Measurements from ENCODE around the gene IKZF1. TPM values are rescaled to one million over a fixed set of nuclear protein-coding genes. Genes with fewer than 3 reads are reported as not detected.

The IKZF1 gene
- polyA plus RNA-seq, 2 of the 4 experiments (the other 2 are of a cell fraction), result not detected

GRCh38 chr7:50422858-50423257 lies 118.3 kb downstream of the IKZF1 start:
- Histone ChIP-seq H3K4me1 (no peaks in the 10 kb centered on the region), H3K27ac (no peak overlapping the region), H3K4me2 (no peak overlapping the region), H3K9me3 (no peaks in the 10 kb centered on the region), H3K4me3 (no peak overlapping the region)
- TF ChIP-seq RFX5 (IDR thresholded peaks at IDR 0.05) (no peak), KDM1A (IDR thresholded peaks at IDR 0.05; ENCODE audit: low read depth) (no peak), MAZ (IDR thresholded peaks at IDR 0.05; ENCODE audit: borderline replicate concordance, low read depth, low read length) (no peak), POLR2AphosphoS2 (conservative IDR thresholded peaks at IDR 0.05; ENCODE audit: low read length) (no peak), FOXS1 (CRISPR knock-in tag; IDR thresholded peaks at IDR 0.05) (no peak), BCL3 (IDR thresholded peaks at IDR 0.05) (no peak), ATOH8 (CRISPR knock-in tag; IDR thresholded peaks at IDR 0.05; ENCODE audit: low read depth) (no peak), ZNF302 (CRISPR knock-in tag; IDR thresholded peaks at IDR 0.05) (no peak), ZSCAN20 (CRISPR knock-in tag; IDR thresholded peaks at IDR 0.05) (no peak), FOSL2 (IDR thresholded peaks at IDR 0.05) (no peak), FOSL2 (CRISPR knock-in tag; IDR thresholded peaks at IDR 0.05) (no peak), RNF2 (IDR thresholded peaks at IDR 0.05; ENCODE audit: borderline replicate concordance, low read depth) (no peak), HMGXB4 (CRISPR knock-in tag; IDR thresholded peaks at IDR 0.05; ENCODE audit: borderline replicate concordance) (no peak), REST (IDR thresholded peaks at IDR 0.05) (no peak), HEYL (CRISPR knock-in tag; IDR thresholded peaks at IDR 0.05) (no peak), HDAC2 (IDR thresholded peaks at IDR 0.05) (no peak), ESRRA (IDR thresholded peaks at IDR 0.05; ENCODE audit: borderline replicate concordance, low read length) (no peak), E2F6 (IDR thresholded peaks at IDR 0.05; ENCODE audit: borderline replicate concordance, low read depth) (no peak)
- TF ChIP-seq, protein P1, sequence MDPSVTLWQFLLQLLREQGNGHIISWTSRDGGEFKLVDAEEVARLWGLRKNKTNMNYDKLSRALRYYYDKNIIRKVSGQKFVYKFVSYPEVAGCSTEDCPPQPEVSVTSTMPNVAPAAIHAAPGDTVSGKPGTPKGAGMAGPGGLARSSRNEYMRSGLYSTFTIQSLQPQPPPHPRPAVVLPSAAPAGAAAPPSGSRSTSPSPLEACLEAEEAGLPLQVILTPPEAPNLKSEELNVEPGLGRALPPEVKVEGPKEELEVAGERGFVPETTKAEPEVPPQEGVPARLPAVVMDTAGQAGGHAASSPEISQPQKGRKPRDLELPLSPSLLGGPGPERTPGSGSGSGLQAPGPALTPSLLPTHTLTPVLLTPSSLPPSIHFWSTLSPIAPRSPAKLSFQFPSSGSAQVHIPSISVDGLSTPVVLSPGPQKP (IDR thresholded peaks at IDR 0.05; ENCODE audit: low read depth, low read length), result no peak
- no peak for FAIRE-seq
- CTCF ChIA-PET, result interaction anchor here (0.9 to 1.2 kb wide), 5 partner anchors 10 to 738 kb away, joined by 3 to 4 read pairs (median 3); partner anchors contain the start of gene ZPBP
- ATAC-seq, result no peak
- POLR2A ChIA-PET, result no interaction called here
- WGBS (ENCODE audit: missing lambda C conversion rate), result 54% methylated on average over 6 of the region's 6 CpGs
- DNase-seq (ENCODE audit: low read depth in 1 of 2, low spot score in 1 of 2), result no peak
